Measurements from ENCODE around the gene PSMA4.
"Not testable (repeated sequence)": the region's sequence is repeated elsewhere in the genome, so short reads cannot be mapped to it uniquely, and the experiment has no call there.

PSMA4 gene

GRCh38 chr15:78551902-78552301 is 11.7 kb downstream of the PSMA4 start:
- DNase-seq (ENCODE audit: low spot score) = no peak

DNA sequence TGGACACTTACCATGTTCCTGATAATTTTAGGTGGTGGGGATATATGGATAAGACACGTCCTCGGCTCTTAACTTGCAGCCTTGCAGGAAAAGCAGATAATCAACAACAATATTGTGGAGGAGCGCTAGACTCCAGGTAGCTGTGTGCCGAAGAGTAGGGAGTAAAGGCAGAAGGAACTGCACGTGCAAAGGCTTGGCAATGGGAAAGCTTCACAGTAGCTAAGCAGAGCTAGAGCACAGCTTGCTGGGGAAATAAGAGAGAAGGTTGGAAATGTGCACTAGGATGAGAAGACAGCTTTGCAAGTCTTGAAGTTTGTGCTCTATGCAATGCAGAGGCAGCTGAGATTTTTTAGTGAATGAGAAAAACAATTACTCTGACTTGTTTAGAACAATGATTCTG is 12.4 kb downstream of the PSMA4 start:
- no peak for DNase-seq (ENCODE audit: low spot score)

GRCh38 chr15:78560201-78560600 is 20.0 kb downstream of the PSMA4 start:
- DNase-seq (ENCODE audit: low spot score) = not testable (repeated sequence)

DNA sequence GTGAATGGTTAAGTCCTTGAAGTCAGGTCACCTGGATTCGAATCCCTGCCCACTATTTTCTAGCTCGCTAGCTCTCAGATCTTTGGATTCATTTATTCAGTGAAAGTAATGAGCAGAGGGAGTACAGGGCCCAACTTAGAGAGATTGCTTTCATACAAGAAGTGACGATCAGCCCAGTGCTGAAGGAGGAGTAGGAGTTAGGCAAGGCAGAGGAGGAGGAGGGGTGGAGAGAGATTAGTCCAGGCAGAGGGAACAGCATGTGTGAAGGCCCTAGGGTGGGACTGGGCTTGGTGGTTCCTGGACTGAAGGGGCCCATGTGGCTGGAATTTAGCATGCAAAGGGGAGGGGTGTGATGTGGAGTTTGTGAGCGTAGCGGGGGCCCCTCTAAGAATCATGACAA is 21.2 kb downstream of the PSMA4 start:
- no peak for DNase-seq (ENCODE audit: low spot score)

DNA sequence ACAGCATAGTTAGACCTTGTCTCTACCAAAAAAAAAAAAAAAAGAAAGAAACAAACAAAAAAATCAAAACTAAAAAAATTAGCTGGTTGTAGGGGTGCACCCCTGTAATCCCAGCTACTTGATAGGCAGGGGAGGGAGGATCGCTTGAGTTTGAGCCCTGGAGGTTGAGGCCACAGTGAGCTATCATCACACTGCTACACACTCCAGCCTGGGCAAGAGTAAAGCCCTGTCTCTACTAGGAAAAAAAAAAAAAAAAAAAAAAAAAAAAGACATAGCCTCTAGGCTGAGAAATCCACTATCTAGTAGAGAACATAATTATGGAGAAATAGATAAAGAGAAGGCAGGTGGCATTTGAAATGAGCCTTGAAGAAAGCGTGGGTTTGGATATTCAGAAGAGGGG is 22.8 kb downstream of the PSMA4 start:
- DNase-seq (ENCODE audit: low spot score) = no peak

GRCh38 chr15:78564743-78565096 is 24.5 kb downstream of the PSMA4 start:
- no peak for DNase-seq (ENCODE audit: low spot score)

DNA sequence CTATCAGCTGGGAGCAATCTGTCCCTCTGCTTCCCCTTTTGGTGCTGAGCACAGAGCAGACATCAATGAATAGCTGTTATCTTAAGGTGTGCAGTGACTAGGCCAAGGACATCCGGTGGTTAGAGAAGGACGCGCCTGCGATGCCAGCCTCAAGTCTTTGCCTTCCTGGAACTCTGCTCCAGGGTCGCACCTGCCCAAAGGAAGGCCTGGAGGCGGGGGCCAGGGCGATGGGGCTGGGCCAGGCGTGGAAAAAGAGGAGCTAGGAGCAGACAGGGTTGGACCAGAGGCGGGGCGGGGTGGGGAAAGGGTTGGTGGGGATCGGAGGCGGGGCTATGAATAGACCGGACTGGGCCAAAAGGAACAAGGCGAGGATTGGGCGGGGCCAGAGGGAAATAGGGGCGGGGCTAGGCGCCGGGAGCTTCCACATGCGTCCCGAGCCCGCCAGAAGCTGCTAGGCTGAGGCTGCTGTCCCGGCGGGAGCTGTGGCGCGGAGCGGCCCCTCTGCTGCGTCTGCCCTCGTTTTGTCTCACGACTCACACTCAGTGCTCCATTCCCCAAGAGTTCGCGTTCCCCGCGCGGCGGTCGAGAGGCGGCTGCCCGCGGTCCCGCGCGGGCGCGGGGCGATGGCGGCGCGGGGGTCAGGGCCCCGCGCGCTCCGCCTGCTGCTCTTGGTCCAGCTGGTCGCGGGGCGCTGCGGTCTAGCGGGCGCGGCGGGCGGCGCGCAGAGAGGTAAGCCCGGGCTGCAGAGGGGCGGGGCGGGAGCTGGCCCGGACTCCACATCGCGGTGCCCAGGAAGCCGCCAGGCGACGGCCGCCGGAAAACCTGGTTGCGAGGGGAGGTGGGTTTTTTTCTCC is 25.1 kb downstream of the PSMA4 start, which contains the start of gene CHRNA5:
TSS of gene CHRNA5 (plus strand) at position 424 of the 854 bp plus-strand sequence. CDS start at position 624, 200 bp downstream.
- DNase-seq (ENCODE audit: low spot score) = peak; percentile 82

GRCh38 chr15:78565951-78566774 is 25.9 kb downstream of the PSMA4 start:
- DNase-seq (ENCODE audit: low spot score) = no peak

DNA sequence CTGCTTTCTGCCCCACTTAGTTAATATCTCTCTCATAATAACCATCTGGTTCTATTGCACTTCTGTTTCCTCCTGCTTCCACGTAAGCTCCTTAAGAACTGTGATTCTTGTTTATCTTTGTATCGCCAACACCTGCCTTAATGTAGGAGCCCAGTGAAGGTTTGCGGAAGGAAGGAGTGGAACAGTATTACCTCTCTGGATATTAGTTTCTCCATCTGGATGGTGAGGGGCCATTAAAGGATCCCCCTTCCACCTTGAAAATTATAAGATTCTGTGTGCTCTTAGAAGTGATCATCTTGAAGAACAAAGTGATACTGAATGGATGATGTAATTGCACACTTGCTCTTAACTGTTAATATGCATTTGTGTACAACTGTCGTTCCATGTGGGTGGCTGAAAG is 27.3 kb downstream of the PSMA4 start:
- no peak for DNase-seq (ENCODE audit: low spot score)

GRCh38 chr15:78570710-78571109 is 30.5 kb downstream of the PSMA4 start:
- DNase-seq (ENCODE audit: low spot score) = no peak

DNA sequence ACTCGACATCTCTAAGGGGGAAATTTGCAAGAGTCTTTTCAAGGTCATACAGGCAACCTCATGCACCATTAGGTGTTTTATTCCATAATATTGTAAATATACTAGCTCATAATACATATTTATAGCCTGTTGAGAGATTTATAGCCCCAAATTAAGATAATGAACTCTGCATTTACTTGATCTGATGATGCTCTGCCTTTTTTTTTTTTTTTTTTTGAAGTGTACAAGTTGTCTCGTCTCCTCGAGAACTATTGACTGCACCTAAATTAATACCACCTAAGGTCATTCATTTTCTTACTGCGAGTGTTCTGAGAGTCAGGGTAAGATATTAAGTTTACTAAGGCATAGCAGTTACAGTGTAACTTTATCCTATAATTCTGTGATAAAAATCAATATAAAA is 31.1 kb downstream of the PSMA4 start:
- no peak for DNase-seq (ENCODE audit: low spot score)

- no peak for DNase-seq (ENCODE audit: low spot score)
These were observed 33.2 kb downstream of the PSMA4 start for GRCh38 chr15:78573416-78573815.

- no peak for DNase-seq (ENCODE audit: low spot score)
These were observed 34.7 kb downstream of the PSMA4 start for GRCh38 chr15:78574944-78575343.

- DNase-seq (ENCODE audit: low spot score) = no peak
These were observed 57.3 kb downstream of the PSMA4 start for GRCh38 chr15:78597583-78597982.

DNA sequence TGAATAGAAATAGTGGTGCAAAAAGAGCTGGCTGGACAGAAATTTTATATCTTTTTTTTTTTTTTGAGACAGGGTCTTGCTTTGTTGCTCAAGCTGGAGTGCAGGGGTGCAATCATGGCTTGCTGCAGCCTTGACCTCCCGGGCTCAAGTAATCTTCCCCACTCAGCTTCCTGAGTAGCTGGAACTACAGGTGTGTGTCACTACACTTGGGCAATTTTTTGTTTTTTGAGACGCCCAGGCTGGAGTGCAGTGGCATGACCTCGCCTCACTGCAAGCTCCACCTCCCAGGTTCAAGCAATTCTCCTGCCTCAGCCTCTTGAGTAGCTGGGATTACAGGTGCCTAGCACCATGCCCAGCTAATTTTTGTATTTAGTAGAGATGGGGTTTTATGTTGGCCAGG is 58.1 kb downstream of the PSMA4 start:
- DNase-seq (ENCODE audit: low spot score) = no peak

DNA sequence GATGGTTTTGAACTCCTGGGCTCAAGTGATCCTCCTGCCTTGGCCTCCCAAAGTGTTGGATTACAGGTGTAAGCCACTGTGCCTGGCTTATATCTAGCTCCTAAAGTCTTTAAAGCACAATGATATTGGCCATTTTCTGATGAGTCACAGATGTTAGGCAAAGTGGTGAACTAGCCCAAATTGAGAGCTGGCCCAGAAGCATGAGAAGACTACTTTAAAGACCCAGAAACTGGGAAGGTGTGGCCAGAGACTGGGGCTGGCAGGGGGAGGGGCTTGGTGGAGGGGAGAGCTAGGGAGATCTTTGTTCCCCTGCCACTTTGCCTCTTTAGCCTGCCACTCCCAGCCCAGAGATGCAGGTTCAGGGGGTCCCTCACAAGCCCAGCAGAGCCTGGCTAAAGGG is 58.9 kb downstream of the PSMA4 start:
- no peak for DNase-seq (ENCODE audit: low spot score)
